ENCODE measurements around the gene ANP32B. TPM values are rescaled to one million over a fixed set of nuclear protein-coding genes. Genes with fewer than 3 reads are reported as not detected.

The ANP32B gene
- total and polyA plus RNA-seq, 7 donors: 31.4 to 217 (median 66.7) TPM

DNA sequence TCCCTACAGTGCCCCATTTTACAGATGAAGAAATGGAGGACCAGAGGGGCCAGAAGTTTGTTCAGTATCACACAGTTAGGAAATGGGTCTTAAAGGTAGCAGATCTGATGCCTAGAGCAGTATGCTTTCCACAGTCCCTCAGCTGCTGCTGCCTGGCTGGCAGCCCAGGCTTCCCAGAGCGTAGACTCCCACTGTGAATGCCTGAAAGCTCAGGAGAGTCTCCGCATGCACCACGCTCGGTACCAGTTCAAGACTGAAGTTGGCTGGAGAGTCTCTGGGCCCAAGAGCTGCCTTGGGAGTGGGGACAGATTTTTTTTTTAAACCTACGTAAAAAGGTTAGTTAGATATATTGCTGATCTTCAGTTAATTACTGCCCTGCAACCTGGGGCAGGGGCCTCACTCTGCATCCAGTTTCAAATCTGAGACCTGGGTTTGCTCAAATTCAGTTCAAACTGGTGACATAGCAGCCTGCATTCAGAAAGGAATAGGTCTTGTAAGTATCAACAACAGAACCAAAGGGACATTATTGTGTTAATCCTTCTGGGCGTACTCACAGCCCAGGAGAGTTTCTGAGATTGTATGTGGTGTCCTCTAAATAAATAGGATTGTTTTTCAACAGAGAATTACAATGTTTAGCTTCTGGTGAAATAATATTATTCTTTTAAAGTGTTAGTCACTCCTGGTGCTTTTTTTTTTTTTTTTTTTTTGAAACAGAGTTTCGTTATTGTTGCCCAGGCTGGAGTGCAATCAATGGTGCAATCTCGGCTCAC, 81.7 kb downstream of the ANP32B start:
- H3K9me3 ChIP-seq: no peaks in the 10 kb centered on the region
- TF ChIP-seq EP300 (IDR thresholded peaks at IDR 0.05) (no peak), POLR2AphosphoS5 (IDR thresholded peaks at IDR 0.05) (no peak), POLR2A (IDR thresholded peaks at IDR 0.05) (no peak)
- TF ChIP-seq, protein P1, sequence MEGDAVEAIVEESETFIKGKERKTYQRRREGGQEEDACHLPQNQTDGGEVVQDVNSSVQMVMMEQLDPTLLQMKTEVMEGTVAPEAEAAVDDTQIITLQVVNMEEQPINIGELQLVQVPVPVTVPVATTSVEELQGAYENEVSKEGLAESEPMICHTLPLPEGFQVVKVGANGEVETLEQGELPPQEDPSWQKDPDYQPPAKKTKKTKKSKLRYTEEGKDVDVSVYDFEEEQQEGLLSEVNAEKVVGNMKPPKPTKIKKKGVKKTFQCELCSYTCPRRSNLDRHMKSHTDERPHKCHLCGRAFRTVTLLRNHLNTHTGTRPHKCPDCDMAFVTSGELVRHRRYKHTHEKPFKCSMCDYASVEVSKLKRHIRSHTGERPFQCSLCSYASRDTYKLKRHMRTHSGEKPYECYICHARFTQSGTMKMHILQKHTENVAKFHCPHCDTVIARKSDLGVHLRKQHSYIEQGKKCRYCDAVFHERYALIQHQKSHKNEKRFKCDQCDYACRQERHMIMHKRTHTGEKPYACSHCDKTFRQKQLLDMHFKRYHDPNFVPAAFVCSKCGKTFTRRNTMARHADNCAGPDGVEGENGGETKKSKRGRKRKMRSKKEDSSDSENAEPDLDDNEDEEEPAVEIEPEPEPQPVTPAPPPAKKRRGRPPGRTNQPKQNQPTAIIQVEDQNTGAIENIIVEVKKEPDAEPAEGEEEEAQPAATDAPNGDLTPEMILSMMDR (IDR thresholded peaks at IDR 0.05): no peak
- H3K27ac ChIP-seq: no peak overlapping the region
- H3K4me3 ChIP-seq: no peak overlapping the region
- intact Hi-C loops (cut with DNase I): no loop called here
- no peaks in the 10 kb centered on the region for H3K4me1 ChIP-seq
- DNase-seq: no peak
- H3K36me3 ChIP-seq: peaks cover 0 to 53% (median 15%) of the 10 kb centered on the region in 4 donors
- WGBS, 2 donors: 92 to 94% methylated on average over 8 of the region's 8 CpGs
- no peaks in the 10 kb centered on the region for H3K27me3 ChIP-seq

Small RNAs within 50 kb of the gene (small RNA-seq; reads per million reads assigned to genes)
- gene RNU6-918P: 0 reads per million in 3 donors

Other genes with a start within 250 kb of the ANP32B start
- gene FOXE1, start 130.1 kb upstream of the ANP32B start, total RNA-seq: not detected
- gene FOXE1, start 130.1 kb upstream of the ANP32B start, polyA plus RNA-seq: not detected
- 10 to 100 TPM; 24.8 to 27.8 (median 25.7) TPM for gene TRMO, start 60.8 kb upstream of the ANP32B start, total RNA-seq
- 10 to 100 TPM in 2 of 3 donors, 1 to 10 TPM in 1; 7.8 to 15.5 (median 12.4) TPM for gene TRMO, start 60.8 kb upstream of the ANP32B start, polyA plus RNA-seq
- gene HEMGN, start 45.2 kb upstream of the ANP32B start, total RNA-seq: not detected
- under 1 TPM in 1 of 3 donors, not detected in 2; 0.25 TPM for gene HEMGN, start 45.2 kb upstream of the ANP32B start, polyA plus RNA-seq
- 10 to 100 TPM; 24.6 to 38.1 (median 28.4) TPM for gene NANS, start 73.4 kb downstream of the ANP32B start, total RNA-seq
- 100 to 1,000 TPM; 316 to 470 (median 434) TPM for gene NANS, start 73.4 kb downstream of the ANP32B start, polyA plus RNA-seq
- 10 to 100 TPM in 2 of 4 donors, 1 to 10 TPM in 2; 7.2 to 13.2 (median 9.0) TPM for gene TRIM14, start 135.9 kb downstream of the ANP32B start, total RNA-seq
- 10 to 100 TPM; 14.4 to 40.1 (median 17.8) TPM for gene TRIM14, start 135.9 kb downstream of the ANP32B start, polyA plus RNA-seq
- gene CORO2A, start 209.3 kb downstream of the ANP32B start, total RNA-seq: 1 to 10 TPM; 1.2 to 1.8 (median 1.4) TPM
- gene CORO2A, start 209.3 kb downstream of the ANP32B start, polyA plus RNA-seq: 10 to 100 TPM; 16.8 to 39.6 (median 33.3) TPM

Measured in sigmoid colon (tissue), 7 donors.